Stimulated activated CD4-positive, alpha-beta T cell treated with anti-CD3 and anti-CD28 coated beads, TNF-alpha, amount 100 ng/mL, for 48 hours (primary cell): ENCODE data around the gene DNAJC12.
"Not testable (repeated sequence)": the region's sequence is repeated elsewhere in the genome, so short reads cannot be mapped to it uniquely, and the experiment has no call there.

ENCODE experiments used
- DNase-seq, 3 donors: peaks; one replicate each; pipeline ENCODE4 v3.0.0-alpha.2; 2020; ENCODE audit warnings: low read depth in 3 of 3

Gene DNAJC12

DNA sequence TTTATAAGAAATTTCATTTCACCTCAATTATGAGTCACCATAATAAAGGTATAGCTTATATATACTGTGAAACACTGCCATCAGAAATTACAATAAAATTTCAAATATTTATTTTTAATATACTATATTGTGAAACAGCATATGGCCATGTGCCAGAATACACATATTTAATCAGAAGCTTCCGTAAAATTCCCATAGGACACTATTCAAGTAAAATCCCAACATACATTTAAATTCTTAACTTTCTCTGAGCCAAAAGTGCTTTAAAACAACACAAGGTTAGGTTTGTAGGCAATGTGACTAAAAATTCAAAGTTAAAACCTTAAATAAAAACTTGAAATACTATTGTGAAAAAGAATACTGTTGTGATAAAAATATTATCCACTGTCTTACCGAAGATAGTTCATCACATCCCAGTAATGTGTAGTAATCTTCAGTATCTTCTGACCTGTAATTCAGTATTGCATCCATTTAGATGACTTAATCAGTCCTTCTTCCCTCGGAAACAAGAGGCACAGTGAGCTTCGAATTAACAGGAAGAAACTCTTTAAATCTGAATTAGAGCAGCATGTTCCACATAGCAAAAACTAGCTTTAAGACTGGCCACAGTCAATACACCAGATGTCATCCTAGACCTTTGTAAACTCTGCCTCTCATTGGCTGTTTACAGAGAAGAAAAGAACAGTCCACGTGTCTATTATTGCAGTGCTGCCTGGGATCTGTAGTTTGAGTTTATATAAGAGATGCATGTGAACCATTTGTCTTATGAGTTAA, at the start of gene DNAJC12:
Gene DNAJC12, minus strand, starts transcription at position 648 of the 774 bp plus-strand sequence. Its CDS starts 177 bp downstream, at position 471.
- no peak for DNase-seq

DNA sequence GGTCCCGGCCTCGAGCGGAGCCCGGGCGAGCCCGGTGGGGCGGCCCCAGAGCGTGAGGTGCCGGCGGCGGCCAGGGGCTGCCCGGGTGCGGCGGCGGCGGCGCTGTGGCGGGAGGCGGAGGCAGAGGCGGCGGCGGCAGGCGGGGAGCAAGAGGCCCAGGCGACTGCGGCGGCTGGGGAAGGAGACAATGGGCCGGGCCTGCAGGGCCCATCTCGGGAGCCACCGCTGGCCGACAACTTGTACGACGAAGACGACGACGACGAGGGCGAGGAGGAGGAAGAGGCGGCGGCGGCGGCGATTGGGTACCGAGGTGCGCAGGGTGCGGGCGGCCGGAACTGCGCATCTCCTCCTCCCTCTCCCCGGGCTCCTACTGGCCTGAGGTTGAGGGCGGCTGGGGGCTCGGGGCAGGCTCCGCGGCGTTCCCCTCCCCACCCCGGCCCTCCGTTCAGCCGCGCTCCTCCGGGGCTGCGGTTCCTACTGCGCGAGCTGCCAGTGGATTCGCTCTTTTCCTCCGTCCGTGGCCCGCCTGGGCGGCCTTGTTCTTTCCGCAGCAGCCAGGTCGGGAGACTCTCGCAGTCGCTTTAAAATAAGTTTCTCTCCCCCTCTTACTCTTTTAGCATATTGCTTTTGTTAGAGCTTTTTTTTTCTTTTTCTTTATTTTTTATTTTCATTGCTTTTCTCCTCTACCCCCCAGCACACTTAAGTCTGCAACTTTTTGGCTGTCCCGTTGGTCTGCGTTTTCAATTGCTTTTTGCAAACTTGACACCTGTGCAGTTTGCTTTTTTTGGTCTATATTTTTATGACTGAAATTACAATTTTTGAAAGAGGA, 47.1 kb upstream of the DNAJC12 start:
- DNase-seq, result peak; percentile 51 to 72 (median 62)

DNA sequence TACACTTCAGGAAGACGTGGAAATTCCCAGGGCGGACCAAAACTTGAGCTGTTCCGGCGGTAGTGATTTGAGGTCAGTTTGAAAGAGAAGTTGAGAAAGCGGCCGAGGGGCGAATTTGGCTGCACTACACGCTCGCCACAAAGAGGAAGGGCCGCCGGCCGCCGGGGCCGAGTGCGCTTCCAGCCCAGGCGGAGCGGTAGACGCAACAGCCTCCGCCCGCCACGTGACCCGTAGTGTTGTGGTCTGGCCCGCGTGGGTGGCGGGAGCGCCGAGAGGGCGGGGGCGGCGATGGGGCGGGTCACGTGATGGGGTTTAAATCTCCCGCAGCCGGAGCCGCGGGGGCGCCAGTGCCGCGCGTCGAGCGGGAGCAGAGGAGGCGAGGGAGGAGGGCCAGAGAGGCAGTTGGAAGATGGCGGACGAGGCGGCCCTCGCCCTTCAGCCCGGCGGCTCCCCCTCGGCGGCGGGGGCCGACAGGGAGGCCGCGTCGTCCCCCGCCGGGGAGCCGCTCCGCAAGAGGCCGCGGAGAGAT, 46.4 kb upstream of the DNAJC12 start, which contains the start of gene SIRT1:
Gene SIRT1, plus strand, starts transcription at position 344 of the 529 bp plus-strand sequence. Its CDS starts 66 bp downstream, at position 410.
- DNase-seq, result peak; percentile 78 to 86 (median 80)

DNA sequence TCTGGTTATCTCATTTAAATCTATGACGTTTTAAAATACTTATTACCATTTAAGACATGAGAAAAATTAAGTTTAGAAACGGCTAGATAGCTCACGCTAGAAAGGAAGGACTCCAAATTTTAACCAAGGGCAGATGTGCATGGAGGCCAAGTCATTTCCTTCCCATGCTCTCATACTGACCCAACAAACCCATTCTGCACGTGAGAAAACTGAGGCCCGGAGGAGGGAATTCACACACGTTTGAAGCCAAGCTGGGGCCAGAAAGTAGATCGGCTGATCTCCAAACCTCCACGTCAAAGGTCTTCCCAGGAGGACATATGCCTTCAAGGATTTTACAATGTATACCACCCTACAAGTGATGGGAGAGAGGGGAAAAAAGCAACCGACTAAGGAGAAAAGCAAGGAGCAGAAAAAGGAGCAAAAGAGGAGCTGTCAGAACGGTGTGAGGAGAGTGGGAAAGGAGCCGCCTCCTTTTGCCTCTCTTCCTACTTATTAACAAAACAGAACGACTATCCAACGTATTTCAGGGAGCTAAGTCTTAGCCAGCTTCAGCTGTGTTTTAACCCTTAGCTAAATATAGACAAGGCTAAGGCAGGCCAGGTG, 45.8 kb upstream of the DNAJC12 start:
- DNase-seq, result no peak

DNA sequence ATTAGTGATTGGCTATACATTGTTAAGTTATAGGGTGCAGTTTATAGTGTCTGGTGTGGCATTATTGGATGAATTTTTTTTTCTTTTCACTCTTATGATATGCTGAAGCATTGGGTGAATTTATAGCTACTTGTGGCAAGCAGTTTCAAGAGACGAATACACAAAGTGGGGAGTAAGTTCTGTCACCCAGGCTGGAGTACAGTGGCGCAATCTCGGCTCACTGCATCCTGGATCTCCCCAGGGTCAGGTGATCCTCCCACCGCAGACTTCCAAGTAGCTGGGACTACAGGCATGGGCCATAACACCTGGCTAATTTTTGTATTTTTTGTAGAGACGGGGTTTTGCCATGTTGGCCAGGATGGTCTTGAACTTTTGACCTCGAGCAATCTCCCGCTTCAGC, 40.1 kb upstream of the DNAJC12 start:
- no peak for DNase-seq

DNA sequence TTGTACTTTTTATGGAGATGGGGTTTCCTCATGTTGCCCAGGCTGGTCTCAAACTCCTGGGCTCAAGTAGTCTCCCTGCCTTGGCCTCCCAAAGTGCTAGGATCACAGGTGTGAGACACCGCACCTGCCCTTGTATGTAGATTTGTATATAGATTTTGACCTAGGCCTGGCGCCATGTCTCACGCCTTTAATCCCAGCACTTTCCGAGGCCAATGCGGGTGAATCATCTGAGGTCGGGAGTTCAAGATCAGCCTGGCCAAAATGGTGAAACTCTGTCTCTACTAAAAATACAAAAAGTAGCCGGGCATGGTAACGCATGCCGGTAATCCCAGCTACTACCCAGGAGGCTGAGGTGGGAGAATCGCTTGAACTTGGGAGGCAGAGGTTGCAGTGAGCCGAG, 39.4 kb upstream of the DNAJC12 start:
- DNase-seq, result not testable (repeated sequence)

DNA sequence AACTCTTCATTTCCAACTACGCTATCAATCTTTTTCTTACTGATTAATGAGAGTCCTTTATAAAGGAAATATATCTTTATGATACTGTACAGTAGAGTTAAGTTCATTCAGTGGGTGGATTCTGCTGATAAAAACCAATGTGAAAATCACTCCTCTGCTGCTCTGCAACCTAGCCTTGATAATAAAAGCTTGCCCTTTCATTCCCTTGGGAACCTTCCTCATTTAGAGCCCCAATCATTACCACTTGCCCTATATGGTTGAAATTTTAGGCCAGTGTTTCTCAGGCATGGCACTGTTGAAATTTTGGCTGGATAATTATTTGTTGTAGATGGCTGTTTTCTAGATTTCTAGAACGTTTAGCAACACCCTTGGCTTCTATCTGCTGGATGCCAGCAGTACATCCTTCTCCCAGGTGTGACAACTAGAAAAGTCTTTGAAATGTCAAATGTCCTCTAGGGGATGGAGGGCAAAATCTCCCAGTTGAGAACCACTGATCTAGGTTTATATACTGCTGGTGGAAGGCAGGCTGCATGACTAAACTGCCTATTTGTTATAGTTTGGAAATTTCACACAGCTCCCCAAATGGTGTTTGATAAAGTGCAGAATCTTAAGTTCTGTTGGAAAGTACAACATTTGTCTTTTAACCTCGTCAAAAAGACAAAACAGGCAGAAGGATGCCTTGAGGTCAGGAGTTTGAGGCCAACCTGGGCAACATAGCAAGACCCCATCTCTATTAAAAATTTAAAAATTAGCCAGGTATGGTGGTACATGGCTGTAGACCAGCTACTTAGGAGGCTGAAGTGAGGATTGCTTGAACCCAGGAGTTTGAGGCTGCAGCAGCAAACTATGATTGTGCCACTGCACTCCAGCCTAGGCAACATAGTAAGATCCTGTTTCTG, 37.6 kb upstream of the DNAJC12 start:
- DNase-seq, result no peak

DNA sequence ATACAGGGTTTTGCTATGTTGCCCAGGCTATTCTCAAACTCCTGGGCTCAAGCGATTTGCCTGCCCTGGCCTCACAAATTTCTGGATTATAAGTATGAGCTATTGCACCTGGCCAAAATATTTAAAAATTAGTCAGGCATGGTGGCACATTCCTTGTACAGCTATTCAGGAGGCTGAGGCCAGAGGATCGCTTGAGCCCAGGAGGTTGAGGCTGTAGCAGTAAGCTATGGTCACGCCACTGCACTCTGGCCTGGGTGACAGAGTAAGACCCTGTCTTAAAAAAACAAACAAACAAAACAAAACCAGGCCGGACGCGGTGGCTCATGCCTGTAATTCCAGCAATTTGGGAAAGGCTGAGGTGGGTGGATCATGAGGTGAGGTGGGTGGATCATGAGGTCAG, 32.0 kb upstream of the DNAJC12 start:
- no peak for DNase-seq

DNA sequence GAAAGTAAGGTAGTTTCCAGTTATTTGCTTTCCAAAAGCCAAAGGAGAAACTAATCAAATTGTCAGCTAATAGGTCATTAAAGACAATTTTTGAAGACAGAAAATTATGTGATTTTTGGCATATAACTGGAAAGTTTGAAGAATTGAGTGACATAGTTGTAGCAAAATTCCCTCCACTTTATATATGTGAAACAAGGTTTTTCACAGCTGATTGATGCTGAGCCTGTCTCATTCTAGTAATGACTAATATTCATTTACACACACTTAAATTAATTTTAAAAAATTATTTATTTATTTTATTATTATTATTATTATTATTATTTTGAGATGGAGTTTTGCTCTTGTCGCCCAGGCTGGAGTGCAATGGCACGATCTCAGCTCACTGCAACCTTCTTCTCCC, 30.1 kb upstream of the DNAJC12 start:
- no peak for DNase-seq

DNA sequence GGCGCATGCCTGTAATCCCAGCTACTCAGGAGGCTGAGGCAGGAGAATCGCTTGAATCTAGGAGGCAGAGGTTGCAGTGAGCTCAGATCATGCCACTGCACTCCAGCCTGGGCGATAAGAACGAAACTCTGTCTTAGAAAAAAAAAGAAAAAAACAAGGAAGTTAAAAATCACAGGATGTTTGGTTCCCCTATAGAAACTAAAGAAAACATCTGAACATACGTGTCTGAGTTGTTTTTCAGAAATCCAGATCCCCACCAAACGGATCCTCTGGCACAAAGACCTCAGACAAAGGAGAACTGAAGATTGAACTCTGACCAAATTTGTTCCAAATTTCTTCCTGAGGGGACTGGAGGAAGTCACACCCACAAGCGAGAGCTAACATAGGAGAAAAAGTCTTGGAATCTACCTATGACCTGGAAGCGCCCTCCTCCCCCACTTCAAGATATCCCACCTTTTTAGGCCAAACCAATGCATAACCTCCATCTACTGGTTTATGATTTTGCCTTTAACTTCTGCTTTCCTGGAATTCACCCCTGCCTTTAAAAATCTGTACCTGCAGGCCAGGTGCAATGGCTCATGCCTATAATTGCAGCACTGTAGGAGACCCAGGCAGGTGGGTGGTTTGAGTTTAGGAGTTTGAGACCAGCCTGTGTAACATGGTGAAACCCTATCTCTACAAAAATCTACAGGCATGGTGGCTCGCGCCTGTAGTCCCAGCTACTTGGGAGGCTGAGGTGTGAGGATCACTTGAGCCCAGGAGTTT, 26.8 kb upstream of the DNAJC12 start:
- DNase-seq, result no peak

DNA sequence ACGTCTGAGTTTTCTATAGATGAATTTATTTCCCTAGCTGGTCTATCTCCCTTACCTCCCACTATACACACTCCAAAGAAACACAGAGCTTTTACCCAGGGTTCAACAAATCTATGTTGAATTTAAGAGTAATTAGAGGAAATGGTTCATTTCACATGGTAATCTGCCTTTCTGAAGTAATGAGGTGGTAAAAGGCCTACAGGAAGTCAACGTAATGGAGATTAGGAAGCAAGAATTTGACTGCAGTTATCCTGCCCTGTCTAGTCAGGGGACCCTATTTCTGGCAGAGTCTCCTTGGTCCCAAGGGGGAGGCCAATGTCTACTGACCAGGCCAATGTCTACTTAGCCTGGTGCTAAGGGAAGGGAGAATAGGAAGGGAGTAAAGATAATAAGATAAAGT, 25.1 kb upstream of the DNAJC12 start:
- no peak for DNase-seq

DNA sequence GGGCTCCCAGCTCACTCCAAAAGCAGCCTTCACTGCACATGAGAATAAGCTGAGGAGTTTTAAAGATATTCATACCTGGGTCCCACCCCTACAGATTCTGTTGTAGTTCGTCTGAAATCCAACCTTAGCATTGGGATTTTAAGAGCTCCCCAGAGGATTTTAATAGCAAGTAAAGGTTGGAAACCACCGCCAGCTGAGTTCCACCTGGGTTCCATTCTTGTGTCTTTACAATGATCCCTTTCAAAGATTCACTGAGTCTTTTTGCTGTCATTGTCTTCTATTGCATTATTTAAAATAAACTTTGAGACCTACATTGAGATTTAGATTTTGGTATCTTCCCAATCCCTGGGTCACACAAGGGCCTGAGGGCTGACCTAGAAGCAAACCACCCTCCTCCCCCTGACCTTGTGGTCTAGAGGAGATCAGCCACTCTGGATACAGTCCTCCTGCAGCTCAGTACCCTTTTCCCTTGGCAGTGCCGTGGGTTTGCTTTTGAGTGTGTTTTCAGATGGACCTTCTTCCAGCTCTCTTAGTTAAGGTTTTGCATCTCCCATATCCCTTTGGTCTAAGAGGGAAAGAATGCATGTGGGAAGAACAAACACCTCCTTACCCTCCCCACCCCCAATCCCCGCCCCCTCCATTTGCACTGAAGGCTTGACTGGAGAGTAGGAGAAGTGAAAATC, 23.9 kb upstream of the DNAJC12 start:
- no peak for DNase-seq

DNA sequence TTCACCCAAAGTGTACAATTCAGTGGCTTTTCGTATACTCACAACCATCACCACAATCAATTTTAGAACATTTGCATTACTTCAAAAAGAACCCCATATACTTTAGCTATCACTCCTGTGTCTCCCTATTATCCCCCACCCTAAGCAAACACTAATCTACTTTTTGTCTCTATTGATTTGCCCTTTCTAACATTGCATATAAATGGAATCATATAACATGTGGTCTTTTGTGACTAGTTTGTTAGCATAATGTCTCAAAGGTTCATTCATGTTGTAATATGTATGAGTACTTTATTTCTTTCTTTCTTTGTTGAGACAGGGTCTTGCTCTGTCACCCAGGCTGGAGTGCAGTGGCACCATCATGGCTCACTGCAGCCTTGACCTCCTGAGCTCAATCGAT, 21.0 kb upstream of the DNAJC12 start:
- DNase-seq, result no peak

DNA sequence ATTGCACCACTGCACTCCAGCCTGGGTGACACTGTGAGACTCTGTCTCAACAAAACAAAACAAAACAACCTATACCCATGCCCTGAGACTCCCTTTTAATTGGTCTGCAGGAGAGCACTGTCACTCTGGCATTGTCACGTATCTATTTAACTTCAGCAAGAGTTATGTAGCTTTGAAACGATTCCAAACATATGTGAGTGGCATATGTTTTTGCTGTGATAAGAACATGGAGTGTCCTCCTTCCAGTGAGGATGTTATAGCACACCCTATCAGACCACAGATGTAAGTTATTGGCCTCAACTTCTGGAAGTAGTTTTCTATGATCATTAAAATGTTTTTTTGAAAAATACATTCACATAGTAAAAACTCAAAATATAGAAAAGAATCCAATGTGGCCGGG, 15.5 kb upstream of the DNAJC12 start:
- no peak for DNase-seq

DNA sequence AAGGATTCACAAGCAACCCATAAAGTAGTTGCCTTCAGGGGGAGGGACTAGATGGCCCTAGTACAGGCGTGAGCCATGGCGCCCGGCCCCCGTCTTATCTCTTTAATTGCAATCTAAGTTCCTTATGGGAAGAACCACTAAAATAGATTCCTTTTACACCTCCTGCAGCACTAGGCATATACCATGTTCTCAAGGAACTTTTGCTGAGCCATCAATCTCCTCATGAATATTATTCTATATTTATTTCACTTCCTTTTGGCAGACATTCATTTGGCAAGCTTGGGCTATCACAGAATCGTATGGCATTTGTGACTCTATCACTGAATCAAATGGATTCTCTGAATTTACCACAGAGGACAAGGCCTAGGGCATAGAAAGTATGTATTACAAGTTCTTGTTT, 14.8 kb upstream of the DNAJC12 start:
- DNase-seq, result no peak

DNA sequence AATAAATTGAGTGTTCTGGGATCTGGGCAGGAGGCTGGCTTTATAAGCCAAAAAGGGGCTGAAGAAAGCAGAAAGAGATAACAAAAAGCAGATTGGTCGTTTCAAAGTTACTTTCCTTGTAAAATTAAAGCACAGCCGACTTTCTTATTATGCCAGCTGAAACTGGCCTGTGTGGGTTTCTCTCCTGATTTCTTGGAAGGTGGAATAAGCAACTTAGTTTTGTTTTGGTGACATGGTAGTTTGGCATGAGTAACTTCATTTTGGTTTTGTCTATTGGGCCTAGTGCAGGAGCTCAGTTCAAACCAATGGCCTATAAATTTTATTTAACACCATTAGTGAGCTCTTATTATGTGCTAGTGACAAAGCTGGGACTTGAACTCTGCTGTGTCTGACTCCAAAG, 13.2 kb upstream of the DNAJC12 start:
- DNase-seq, result no peak

DNA sequence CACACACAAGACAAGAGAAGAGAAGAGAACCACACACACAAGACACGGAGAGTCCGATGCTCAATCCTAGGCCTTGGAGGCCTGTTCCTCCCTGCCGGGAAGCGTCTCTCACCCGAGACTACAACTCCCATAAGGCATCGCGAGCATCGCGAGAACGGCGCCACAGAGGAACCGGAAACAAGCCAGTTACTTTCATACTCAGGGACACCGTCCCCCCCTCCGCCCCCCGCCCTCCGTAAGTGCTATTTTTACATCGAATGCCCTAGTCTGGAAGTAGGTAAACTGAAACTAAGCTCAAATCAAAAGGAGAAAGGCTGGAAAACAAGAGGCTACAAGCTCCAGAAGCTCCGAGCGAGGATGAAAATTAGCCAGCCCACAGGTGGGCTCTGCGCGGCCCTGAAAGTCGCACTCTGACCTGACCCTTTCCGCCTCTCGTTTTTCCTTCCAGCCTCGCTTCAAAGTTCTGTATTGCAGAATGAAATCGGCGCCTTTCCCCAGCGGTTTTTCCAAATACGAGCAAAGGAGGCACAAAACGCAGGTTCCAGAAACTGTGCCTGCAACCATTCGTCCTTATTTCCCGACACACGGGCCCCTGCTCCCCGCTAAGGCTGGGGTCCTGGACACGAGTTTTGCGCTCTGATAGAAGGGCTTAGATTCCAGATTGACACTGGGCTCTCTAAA, 11.5 kb upstream of the DNAJC12 start:
- DNase-seq, result peak; percentile 86 to 91 (median 90)

DNA sequence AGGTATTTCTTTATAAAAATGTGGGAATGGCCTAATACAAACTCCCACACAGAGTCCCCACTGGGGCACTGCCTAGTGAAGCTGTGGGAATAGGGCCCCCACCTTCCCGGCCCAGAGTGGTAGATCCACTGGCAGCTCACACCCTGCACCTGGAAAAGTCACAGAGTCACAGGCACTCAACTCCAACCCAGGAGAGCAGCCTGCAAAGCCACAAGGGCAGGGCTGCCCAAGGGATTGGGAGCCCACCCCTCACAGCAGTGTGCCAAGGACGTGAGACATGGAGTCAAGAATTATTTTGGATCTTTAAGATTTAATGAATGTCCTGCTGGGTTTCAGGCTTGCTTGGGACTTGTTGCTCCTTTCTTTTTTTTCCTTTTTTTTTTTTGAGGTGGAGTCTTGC, 5.3 kb upstream of the DNAJC12 start:
- no peak for DNase-seq

DNA sequence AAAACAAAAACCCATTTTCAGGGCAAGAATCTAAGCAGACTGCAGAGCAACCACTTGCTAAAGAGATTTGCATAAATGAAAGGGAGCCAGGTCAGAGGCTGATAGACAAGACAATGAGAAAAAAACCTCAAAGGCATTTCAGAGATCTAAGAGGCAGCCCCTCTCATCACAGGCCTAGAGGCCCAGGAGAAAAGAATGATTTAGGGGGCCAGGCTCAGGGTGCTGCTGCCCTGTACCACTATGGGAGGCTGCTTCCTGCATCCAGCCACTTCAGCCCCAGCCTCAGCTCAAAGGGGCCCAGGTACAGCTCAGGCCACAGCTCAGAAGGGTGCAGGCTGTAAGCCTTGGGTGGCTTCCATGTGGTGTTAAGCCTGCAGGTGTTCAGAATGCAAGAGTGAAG, 3.7 kb upstream of the DNAJC12 start:
- DNase-seq, result no peak
